Cardiac muscle cell (in vitro differentiated cells and primary cell): ENCODE measurements around the gene CHST13. TPM values are rescaled to one million over a fixed set of nuclear protein-coding genes. Genes with fewer than 3 reads are reported as not detected.

Source experiments
- DNase-seq, 2 donors: peaks; one replicate each; pipeline versions ENCODE4 v3.0.0 to v3.0.0-alpha.2; 2010 to 2017; ENCODE audit warnings: low read depth in 1 of 2, low spot score in 1 of 2
- H3K27ac ChIP-seq: fragments of 200-600 bp; sonication (generic); 2 replicates; pipeline ENCODE4 v1.5.1; 2016
- H3K27me3 ChIP-seq: fragments of 200-600 bp; sonication (generic); 2 replicates; pipeline ENCODE4 v1.6.0; 2016; ENCODE audit warnings: control low read depth
- H3K36me3 ChIP-seq: fragments of 200-600 bp; sonication (generic); 2 replicates; pipeline ENCODE4 v1.5.1; 2016; ENCODE audit warnings: control low read depth
- H3K4me1 ChIP-seq: fragments of 200-600 bp; sonication (generic); 2 replicates; pipeline ENCODE4 v1.8.1; 2017; ENCODE audit warnings: low read depth, mild to moderate bottlenecking, mixed run types
- H3K4me3 ChIP-seq: fragments of 200-600 bp; sonication (generic); 2 replicates; pipeline ENCODE4 v1.5.1; 2016; ENCODE audit warnings: mild to moderate bottlenecking
- H3K9me3 ChIP-seq: fragments of 200-600 bp; sonication (generic); 2 replicates; pipeline ENCODE4 v1.5.1; 2017; ENCODE audit warnings: low read depth, mild to moderate bottlenecking, control low read depth
- CTCF ChIP-seq: IDR thresholded peaks from 2 replicates; pipeline ENCODE4 v1.5.1; 2012; ENCODE audit warnings: low read depth, mild to moderate bottlenecking, low read length
- polyA plus RNA-seq: library from polyadenylated mRNA; unstranded; fragments of >200 nt; fragmentation: Nextera tagmentation; extraction: Ambion mirVana; gene quantifications from 2 replicates; pipeline ENCODE4 v1.2.1, GENCODE V29; 2016
- total RNA-seq: library from RNA; depleted of rRNA; stranded (reverse); fragments of >200 nt; gene quantifications from 2 replicates; pipeline ENCODE4 v1.2.3, GENCODE V29; 2016

Gene CHST13
- total and polyA plus RNA-seq, 2 experiments from 2014 or later: 0.89 to 1.8 TPM

DNA sequence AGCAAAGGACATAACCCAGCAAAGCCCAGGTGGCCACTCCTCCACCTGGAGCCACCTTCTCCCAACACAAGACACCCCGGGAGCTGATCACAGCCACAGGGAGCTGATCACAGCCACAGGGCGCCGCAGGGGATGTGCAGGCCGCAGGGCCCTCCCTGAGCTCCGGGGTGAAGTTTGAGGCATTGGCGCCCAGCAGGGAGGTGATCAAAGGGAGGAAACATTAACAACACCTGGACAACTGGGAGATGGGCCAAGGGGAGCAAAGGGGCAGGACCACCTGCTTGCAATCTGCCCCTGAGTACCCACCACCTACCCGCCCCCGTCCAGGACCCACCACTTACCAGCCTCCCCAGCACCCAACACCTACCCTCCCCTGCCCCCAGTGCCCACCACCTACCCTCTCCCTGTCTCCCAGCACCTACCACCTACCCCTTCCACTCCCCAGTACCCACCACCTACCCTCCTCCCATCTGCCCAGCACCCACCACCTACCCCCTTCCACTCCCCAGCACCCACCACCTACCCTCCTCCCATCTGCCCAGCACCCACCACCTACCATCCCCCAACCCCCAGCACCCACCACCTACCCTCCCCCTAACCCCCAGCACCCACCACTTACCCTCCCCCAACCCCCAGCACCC lies 8.8 kb upstream of the CHST13 start:
- H3K27ac ChIP-seq: no peak overlapping the region

DNA sequence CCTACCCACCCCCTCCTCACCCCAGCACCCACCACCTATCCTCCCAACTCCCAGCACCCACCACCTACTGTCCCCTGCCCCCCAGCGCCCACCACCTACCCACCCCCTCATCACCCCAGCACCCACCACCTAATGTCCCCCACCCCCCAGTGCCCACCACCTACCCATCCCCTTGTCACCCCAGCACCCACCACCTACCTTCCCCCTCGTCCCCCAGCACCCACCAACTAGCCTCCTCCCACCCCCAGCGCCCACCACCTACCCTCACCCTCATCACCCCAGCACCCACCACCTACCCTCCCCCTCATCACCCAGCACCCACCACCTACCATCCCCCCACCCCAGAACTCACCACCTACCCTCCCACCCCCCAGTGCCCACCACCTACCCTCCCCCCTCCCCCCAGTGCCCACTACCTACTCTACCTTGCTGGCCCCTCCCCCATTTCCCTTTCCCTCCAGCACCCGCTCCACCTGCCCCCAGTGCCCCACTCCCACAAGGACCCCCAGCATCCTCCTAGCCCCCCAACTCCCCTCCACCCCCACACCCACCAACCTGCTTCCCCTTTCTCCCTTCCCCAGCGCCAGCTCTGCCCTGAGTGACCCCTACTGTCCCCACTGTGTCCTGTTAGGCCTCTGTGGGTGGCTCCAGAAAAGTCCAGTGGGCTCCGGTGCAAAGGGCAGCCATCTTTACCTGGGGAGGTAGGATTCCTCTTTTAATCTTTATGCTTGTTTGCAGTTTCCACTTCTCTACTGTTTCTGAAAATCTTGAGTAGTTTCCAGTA lies 7.6 kb upstream of the CHST13 start:
- Histone ChIP-seq H3K4me1 (no peaks in the 10 kb centered on the region), H3K27me3 (no peaks in the 10 kb centered on the region), H3K4me3 (no peak overlapping the region), H3K27ac (no peak overlapping the region), H3K9me3 (no peaks in the 10 kb centered on the region), H3K36me3 (no peaks in the 10 kb centered on the region)
- no peak for TF ChIP-seq CTCF
- DNase-seq: no peak

More for the DNA sequence above, 8.8 kb upstream of the CHST13 start:
- TF ChIP-seq CTCF: no peak
- no peaks in the 10 kb centered on the region for H3K9me3 ChIP-seq
- H3K36me3 ChIP-seq: no peaks in the 10 kb centered on the region
- no peak for DNase-seq
- no peak overlapping the region for H3K4me3 ChIP-seq
- no peaks in the 10 kb centered on the region for H3K4me1 ChIP-seq
- H3K27me3 ChIP-seq: no peaks in the 10 kb centered on the region

GRCh38 chr3:126516936-126517290 lies 7.0 kb upstream of the CHST13 start:
- TF ChIP-seq CTCF: no peak
- Histone ChIP-seq H3K4me3 (no peak overlapping the region), H3K27me3 (no peaks in the 10 kb centered on the region), H3K4me1 (no peaks in the 10 kb centered on the region), H3K9me3 (no peaks in the 10 kb centered on the region), H3K36me3 (no peaks in the 10 kb centered on the region), H3K27ac (no peak overlapping the region)
- no peak for DNase-seq

DNA sequence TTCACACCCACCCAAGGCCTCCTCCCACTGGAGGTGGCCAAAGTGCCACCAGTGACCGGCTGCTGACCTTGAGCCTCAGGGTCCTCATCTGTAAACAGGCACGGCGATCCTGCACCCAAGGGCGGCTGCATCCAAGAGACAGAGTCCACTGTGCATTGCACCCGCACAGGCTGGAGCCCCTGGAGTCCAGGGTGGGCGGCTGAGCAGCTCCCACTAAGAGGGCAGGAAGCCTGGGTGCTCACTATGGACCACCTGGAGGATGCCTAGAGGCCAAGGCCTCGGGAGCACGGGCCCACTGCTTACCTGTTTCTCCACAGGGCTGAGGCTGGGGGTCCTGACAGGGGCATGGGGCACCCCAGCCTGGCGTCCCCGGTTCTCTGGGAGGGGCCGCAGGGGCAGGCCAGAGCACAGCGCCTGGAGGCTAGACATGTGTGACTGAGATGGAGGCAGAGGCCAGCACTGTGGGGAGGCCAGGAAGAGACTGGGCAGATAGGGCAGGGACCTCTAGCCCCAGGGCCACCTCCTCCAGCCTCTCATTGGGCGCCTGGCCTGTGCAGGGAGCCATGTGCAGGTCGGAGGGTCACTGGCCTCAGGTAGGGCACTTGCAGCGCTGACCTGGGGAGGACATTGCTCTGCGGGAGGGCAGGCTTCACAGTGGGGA lies 6.5 kb upstream of the CHST13 start, which contains the start of gene UROC1:
Gene UROC1, minus strand, starts transcription at position 483 of the 661 bp plus-strand sequence. Its CDS starts 54 bp downstream, at position 429.
- Histone ChIP-seq H3K27ac (no peak within 1 kb of the TSS), H3K27me3 (peaks cover under 1% of the 10 kb centered on the region), H3K36me3 (no peaks in the 10 kb centered on the region), H3K4me3 (no peak within 1 kb of the TSS), H3K9me3 (no peaks in the 10 kb centered on the region), H3K4me1 (no peaks in the 10 kb centered on the region)
- no peak for DNase-seq
- TF ChIP-seq CTCF: no peak

DNA sequence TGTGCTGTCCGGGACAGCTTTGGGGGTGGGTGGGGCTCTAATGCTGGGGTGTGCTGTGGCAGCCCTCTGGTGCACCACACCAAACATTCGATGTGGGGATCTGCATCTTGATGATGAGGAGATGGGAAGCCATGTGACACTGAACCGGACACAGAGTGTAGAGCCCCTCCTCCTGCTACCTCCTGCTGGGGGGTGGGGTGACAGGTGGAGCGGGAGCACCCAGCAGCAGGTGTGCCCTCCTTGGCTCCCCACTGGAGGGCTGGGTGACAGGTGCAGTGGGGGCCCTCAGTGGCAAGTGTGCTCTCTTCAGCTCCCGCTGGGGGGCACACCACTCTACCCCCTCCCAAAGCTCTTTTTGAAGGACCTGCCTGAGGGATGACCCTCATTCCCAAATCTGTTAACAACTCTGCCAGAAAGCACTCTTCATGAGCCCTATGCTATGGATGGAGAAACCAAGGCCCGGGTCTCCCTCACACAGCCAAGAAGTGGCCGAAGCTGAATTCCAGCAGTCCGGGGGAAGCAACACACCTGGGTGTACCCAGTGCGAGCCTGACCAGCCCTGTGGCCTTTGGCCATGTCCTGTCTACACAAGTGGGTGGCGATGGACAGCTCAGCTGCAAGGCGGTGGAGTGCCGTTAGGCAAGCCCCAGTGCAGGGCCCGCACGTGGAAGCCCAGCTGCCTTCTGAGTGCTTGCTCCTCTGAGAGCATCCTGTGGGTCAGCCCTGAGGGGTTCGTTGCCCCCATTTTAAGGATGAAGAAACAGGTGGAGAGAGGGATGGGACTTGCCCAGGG lies 5.8 kb upstream of the CHST13 start:
- Histone ChIP-seq H3K4me1 (no peaks in the 10 kb centered on the region), H3K36me3 (no peaks in the 10 kb centered on the region), H3K27me3 (peaks cover 9% of the 10 kb centered on the region), H3K4me3 (no peak overlapping the region), H3K9me3 (no peaks in the 10 kb centered on the region), H3K27ac (no peak overlapping the region)
- no peak for TF ChIP-seq CTCF
- no peak for DNase-seq
